GM12891 (cell line): Measurements from ENCODE around the gene FOXO3.

Experiments
- DNase-seq: peaks from one replicate; pipeline ENCODE4 v3.0.0; 2011; ENCODE audit warnings: low spot score; ENCODE audit not compliant: insufficient read length
- FAIRE-seq: peaks from 2 replicates; lab custom pipeline; 2011; peaks lifted over from hg19 to GRCh38; lab: Jason Lieb, UNC
- PAX5 ChIP-seq: IDR thresholded peaks from 2 replicates; pipeline ENCODE4 v1.6.1; 2011; ENCODE audit warnings: low read length, moderate library complexity, mild to moderate bottlenecking; ENCODE audit not compliant: insufficient read depth, severe bottlenecking
- POLR2A ChIP-seq: IDR thresholded peaks from 2 replicates; pipeline ENCODE4 v1.6.1; 2011; ENCODE audit warnings: low read depth, low read length, control low read depth
- POLR2AphosphoS5 ChIP-seq: IDR thresholded peaks from 2 replicates; pipeline ENCODE4 v1.6.1; 2011; ENCODE audit warnings: low read depth, low read length, control low read depth
- POU2F2 ChIP-seq: IDR thresholded peaks from 2 replicates; pipeline ENCODE4 v1.6.1; 2011; ENCODE audit warnings: low read depth, mild to moderate bottlenecking, control low read depth, low read length, moderate library complexity
- SPI1 ChIP-seq: IDR thresholded peaks from 2 replicates; pipeline ENCODE4 v1.6.1; 2011; ENCODE audit warnings: low read depth, low read length, control low read depth
- TAF1 ChIP-seq: IDR thresholded peaks from 2 replicates; pipeline ENCODE4 v1.6.1; 2011; ENCODE audit warnings: low read depth, low read length, control low read depth

Gene FOXO3

GRCh38 chr6:108697561-108698161 is 136.9 kb downstream of the FOXO3 start:
- no peak for TF ChIP-seq POU2F2
- no peak for TF ChIP-seq SPI1
- TF ChIP-seq POLR2A, result no peak
- TF ChIP-seq PAX5, result no peak
- TF ChIP-seq TAF1, result no peak
- TF ChIP-seq POLR2AphosphoS5, result no peak
- FAIRE-seq (no peak), DNase-seq (no peak)

GRCh38 chr6:108698593-108699289 is 138.0 kb downstream of the FOXO3 start:
- FAIRE-seq, result no peak

GRCh38 chr6:108699290-108700041 is 138.7 kb downstream of the FOXO3 start:
- FAIRE-seq (no peak), DNase-seq (no peak)
- TF ChIP-seq TAF1, result no peak

More at GRCh38 chr6:108698593-108699289, 138.0 kb downstream of the FOXO3 start:
- TF ChIP-seq TAF1, result no peak
- no peak for TF ChIP-seq POU2F2
- TF ChIP-seq PAX5, result no peak
- TF ChIP-seq POLR2A, result no peak
- TF ChIP-seq POLR2AphosphoS5, result no peak
- no peak for TF ChIP-seq SPI1
- DNase-seq, result no peak

- TF ChIP-seq POU2F2, result no peak
- TF ChIP-seq POLR2A, result no peak
- TF ChIP-seq SPI1, result no peak
- TF ChIP-seq POLR2AphosphoS5, result no peak
- TF ChIP-seq PAX5, result no peak
- no peak for TF ChIP-seq TAF1
- FAIRE-seq (no peak), DNase-seq (no peak)
Measured at GRCh38 chr6:108702106-108702851, 141.6 kb downstream of the FOXO3 start.

- FAIRE-seq, result no peak
- DNase-seq, result no peak
- TF ChIP-seq SPI1 (no peak), POLR2A (no peak), POLR2AphosphoS5 (no peak), PAX5 (no peak), POU2F2 (no peak), TAF1 (no peak)
Measured at GRCh38 chr6:108706649-108707048, 145.9 kb downstream of the FOXO3 start.

- DNase-seq (no peak), FAIRE-seq (no peak)
Measured at GRCh38 chr6:108707328-108707976, 146.7 kb downstream of the FOXO3 start.

GRCh38 chr6:108710030-108710429 is 149.3 kb downstream of the FOXO3 start:
- DNase-seq (no peak), FAIRE-seq (no peak)
- no peak for TF ChIP-seq PAX5
- TF ChIP-seq SPI1, result no peak
- TF ChIP-seq POLR2AphosphoS5, result no peak
- TF ChIP-seq TAF1, result no peak
- TF ChIP-seq POU2F2, result no peak
- no peak for TF ChIP-seq POLR2A

More at GRCh38 chr6:108707328-108707976, 146.7 kb downstream of the FOXO3 start:
- TF ChIP-seq POLR2A, result no peak
- TF ChIP-seq SPI1, result no peak
- no peak for TF ChIP-seq TAF1
- no peak for TF ChIP-seq PAX5
- TF ChIP-seq POU2F2, result no peak
- TF ChIP-seq POLR2AphosphoS5, result no peak

- TF ChIP-seq POU2F2 (no peak), POLR2AphosphoS5 (no peak), TAF1 (no peak), PAX5 (no peak), SPI1 (no peak), POLR2A (no peak)
- no peak for FAIRE-seq
Measured at GRCh38 chr6:108710551-108710950, 149.8 kb downstream of the FOXO3 start.

GRCh38 chr6:108711071-108711470 is 150.4 kb downstream of the FOXO3 start:
- DNase-seq, result no peak
- no peak for FAIRE-seq
- TF ChIP-seq POLR2AphosphoS5 (no peak), POU2F2 (no peak), PAX5 (no peak), POLR2A (no peak), TAF1 (no peak)

More at GRCh38 chr6:108710551-108710950, 149.8 kb downstream of the FOXO3 start:
- no peak for DNase-seq
